Activated CD4-positive, alpha-beta T cell treated with anti-CD3 and anti-CD28 coated beads, Interleukin-2, Interleukin-4, amounts not matched to agents 100 ng/mL and 50 ng/mL, durations not matched to agents 16 hours and 8 hours (primary cell): ENCODE data around the gene RCOR2.
A peak's percentile ranks its signal among the peaks of the same experiment; 100 is the strongest.
"Not testable (repeated sequence)": the region's sequence is repeated elsewhere in the genome, so short reads cannot be mapped to it uniquely, and the experiment has no call there.

ENCODE experiments used
- DNase-seq: peaks from one replicate; pipeline ENCODE4 v3.0.0-alpha.2; 2020; ENCODE audit warnings: low spot score

RCOR2 gene

GRCh38 chr11:63876616-63877015 lies 40.3 kb downstream of the RCOR2 start:
- no peak for DNase-seq

GRCh38 chr11:63875506-63876065 lies 41.4 kb downstream of the RCOR2 start:
- DNase-seq: no peak

GRCh38 chr11:63874511-63874910 lies 42.5 kb downstream of the RCOR2 start:
- DNase-seq: no peak

GRCh38 chr11:63873311-63873710 lies 43.7 kb downstream of the RCOR2 start:
- DNase-seq: no peak

- no peak for DNase-seq
These were observed 44.2 kb downstream of the RCOR2 start for GRCh38 chr11:63872800-63873197.

- peak; percentile 65 for DNase-seq
These were observed 44.8 kb downstream of the RCOR2 start for GRCh38 chr11:63871962-63872799.

GRCh38 chr11:63870351-63871140 lies 46.4 kb downstream of the RCOR2 start:
- peak; percentile 32 for DNase-seq

- peak; percentile 54 for DNase-seq
These were observed 47.3 kb downstream of the RCOR2 start for GRCh38 chr11:63869683-63870082.

GRCh38 chr11:63869171-63869591 lies 47.8 kb downstream of the RCOR2 start:
- no peak for DNase-seq

GRCh38 chr11:63868399-63869064 lies 48.4 kb downstream of the RCOR2 start:
- DNase-seq: no peak

GRCh38 chr11:63867511-63867910 lies 49.5 kb downstream of the RCOR2 start:
- no peak for DNase-seq

GRCh38 chr11:63866211-63866610 lies 50.8 kb downstream of the RCOR2 start:
- peak; percentile 90 for DNase-seq

- DNase-seq: not testable (repeated sequence)
These were observed 53.3 kb downstream of the RCOR2 start for GRCh38 chr11:63863620-63864019.

GRCh38 chr11:63862923-63863322 lies 54.0 kb downstream of the RCOR2 start:
- no peak for DNase-seq
